ENCODE measurements around the gene MGAT4A. TPM values are rescaled to one million over a fixed set of nuclear protein-coding genes. Genes with fewer than 3 reads are reported as not detected.

Gene MGAT4A
- total and polyA plus RNA-seq, 9 of the 15 experiments (the other 6 are each of a cell fraction or from before 2014, with no cell fraction given) = 0.03 to 0.53 (median 0.18) TPM; not detected in 2

- no peak for TF ChIP-seq THRA (IDR thresholded peaks at IDR 0.05)
- no peak for TF ChIP-seq CREB3 (tag; conservative IDR thresholded peaks at IDR 0.05; ENCODE audit: low read depth)
- TF ChIP-seq DPF2 (IDR thresholded peaks at IDR 0.05) = no peak
Measured at GRCh38 chr2:98604547-98604946, 126.4 kb downstream of the MGAT4A start (continued).

GRCh38 chr2:98601532-98602132, 129.3 kb downstream of the MGAT4A start:
- 39% methylated on average over 3 of the region's 3 CpGs for WGBS (ENCODE audit: insufficient coverage, low coverage, missing lambda C conversion rate)
- intact Hi-C loops (cut with micrococcal nuclease) (loop anchor here (1.0 kb wide), 1 partner anchor 188 kb away; no protein-coding TSS in a partner anchor), in situ Hi-C loops (cut with MboI) (loop anchor here (5.0 kb wide), 1 partner anchor 189 kb away; no protein-coding TSS in a partner anchor)
- peaks cover 22% of the 10 kb centered on the region for H3K79me2 ChIP-seq (ENCODE audit: control insufficient read depth, insufficient read depth, low read length)
- H3K9ac ChIP-seq (ENCODE audit: insufficient read depth in 1 of 2, low read depth in 2 of 2, low read length in 2 of 2) = no peak overlapping the region
- FAIRE-seq = peak; percentile 87
- ChIA-PET CTCF (ENCODE audit: low intra/inter-chr PET ratio) (interaction anchor here (2.6 kb wide), 1 partner anchor 189 kb away, joined by 12 read pairs; no protein-coding TSS in a partner anchor), POLR2A (no interaction called here)
- H3K4me2 ChIP-seq (ENCODE audit: insufficient read depth, low read length) = no peak overlapping the region
- DNase-seq (ENCODE audit: extremely low read depth in 1 of 4, low spot score in 3 of 4) = peak in 3 of 4 experiments; percentile 31 to 52 (median 49)
- H3K27me3 ChIP-seq (ENCODE audit: control insufficient read depth in 2 of 2, insufficient read depth in 2 of 2, low read length in 2 of 2) = no peaks in the 10 kb centered on the region
- peaks cover 77% of the 10 kb centered on the region; the same call in 2 of the 3 replicates for H3K36me3 ChIP-seq (ENCODE audit: control insufficient read depth, insufficient read depth, low read length)
- no peaks in the 10 kb centered on the region for H3K9me1 ChIP-seq (ENCODE audit: control insufficient read depth, insufficient read depth, low read length)
- no peaks in the 10 kb centered on the region; a peak in 1 of 5 replicates for H3K4me1 ChIP-seq (replicated peaks in 1 of 2; ENCODE audit: control insufficient read depth in 2 of 2, insufficient read depth in 2 of 2, low read length in 2 of 2)
- H2AFZ ChIP-seq (ENCODE audit: low read depth, low read length) = no peak overlapping the region
- H3K27ac ChIP-seq (ENCODE audit: extremely low read depth, low read depth, low read length) = no peak overlapping the region
- H3K4me3 ChIP-seq = no peak overlapping the region
- no TSS peak for BruUV-seq (replicated peaks)
- peak; percentile 96 for ATAC-seq
- H4K20me1 ChIP-seq (replicated peaks; ENCODE audit: control insufficient read depth, insufficient read depth, low read length) = no peaks in the 10 kb centered on the region; the same call in 1 of the 2 replicates
- H3K9me3 ChIP-seq (replicated peaks; ENCODE audit: control insufficient read depth, insufficient read depth, low read depth, low read length) = no peaks in the 10 kb centered on the region
- TF ChIP-seq REST (IDR thresholded peaks at IDR 0.05; ENCODE audit: borderline replicate concordance) = peak; percentile 56; the same call in 1 of the 2 replicates
- TF ChIP-seq REST (CRISPR knock-in tag; IDR thresholded peaks at IDR 0.05; ENCODE audit: low read depth) = no peak
- TF ChIP-seq SMC3 (conservative IDR thresholded peaks at IDR 0.05; ENCODE audit: insufficient read depth, low read depth, low read length) = peak; percentile 81
- no peak for TF ChIP-seq U2AF1 (optimal IDR thresholded peaks at IDR 0.05; ENCODE audit: low read depth, low read length)
- no peak for TF ChIP-seq SOX6 (IDR thresholded peaks at IDR 0.05)
- 0 out of 2 replicates have a peak, but pooled peaks have one; percentile 28 for TF ChIP-seq ZC3H11A (IDR thresholded peaks at IDR 0.05; ENCODE audit: low read depth, low read length)
- TF ChIP-seq POLR2A (conservative IDR thresholded peaks at IDR 0.05) = 0 out of 2 replicates have a peak, but pooled peaks have one; percentile 33
- TF ChIP-seq ZFP1 (CRISPR knock-in tag; IDR thresholded peaks at IDR 0.05) = no peak

Measured in K562 (cell line).